K562 treated with DMSO at 1 percent for 24 hours (cell line): ENCODE data around the gene S100PBP. TPM values are rescaled to one million over a fixed set of nuclear protein-coding genes. Genes with fewer than 3 reads are reported as not detected.

Experiments used
- total RNA-seq: library from RNA; unstranded; fragments of 300-600 nt; gene quantifications from 2 replicates; pipeline ENCODE4 v1.2.3, GENCODE V29; 2022; ENCODE audit warnings: low read depth; ENCODE audit not compliant: insufficient read depth

S100PBP gene
- total RNA-seq, result 10.3 and 11.3 TPM in 2 replicates

DNA sequence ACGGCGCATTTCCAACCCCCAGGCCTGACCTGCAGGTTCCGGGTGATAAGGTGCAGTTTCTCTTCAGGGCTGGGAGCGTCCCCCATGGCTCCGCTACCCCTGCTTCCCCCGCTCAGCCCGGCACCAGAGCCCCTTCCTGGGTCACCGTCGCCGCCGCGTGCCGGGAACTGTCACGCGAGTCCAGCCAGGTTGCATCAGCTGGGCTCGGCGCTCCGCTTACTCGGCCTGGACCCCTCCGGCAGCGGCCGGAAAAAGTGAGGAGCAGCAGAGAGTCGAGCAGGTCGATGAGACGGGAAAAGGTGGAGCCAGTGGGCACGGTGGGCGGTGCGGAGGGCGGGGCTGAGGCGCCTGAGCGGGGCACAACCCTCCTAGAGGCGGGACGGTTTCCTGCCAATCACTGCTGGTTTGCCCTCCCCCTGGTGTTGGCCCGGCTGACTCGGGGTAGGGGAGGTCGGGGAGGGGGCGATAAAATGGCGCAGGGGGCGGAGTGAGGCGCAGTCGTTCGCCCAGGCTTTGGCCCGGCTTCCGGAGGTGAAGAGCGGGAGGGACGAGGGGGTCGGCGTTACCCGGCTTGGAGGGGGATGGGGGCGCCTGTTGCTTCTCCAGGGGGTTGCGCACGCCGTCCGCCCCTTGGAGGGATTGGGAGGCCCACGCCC lies at the start of gene S100PBP, which contains the start of gene YARS1:
TSS of gene S100PBP (plus strand) at position 495 of the 656 bp plus-strand sequence. CDS start 8,447 bp downstream, outside the sequence.
TSS of gene YARS1 (minus strand) at position 200 of the 656 bp plus-strand sequence. CDS start at position 86, 114 bp downstream.

DNA sequence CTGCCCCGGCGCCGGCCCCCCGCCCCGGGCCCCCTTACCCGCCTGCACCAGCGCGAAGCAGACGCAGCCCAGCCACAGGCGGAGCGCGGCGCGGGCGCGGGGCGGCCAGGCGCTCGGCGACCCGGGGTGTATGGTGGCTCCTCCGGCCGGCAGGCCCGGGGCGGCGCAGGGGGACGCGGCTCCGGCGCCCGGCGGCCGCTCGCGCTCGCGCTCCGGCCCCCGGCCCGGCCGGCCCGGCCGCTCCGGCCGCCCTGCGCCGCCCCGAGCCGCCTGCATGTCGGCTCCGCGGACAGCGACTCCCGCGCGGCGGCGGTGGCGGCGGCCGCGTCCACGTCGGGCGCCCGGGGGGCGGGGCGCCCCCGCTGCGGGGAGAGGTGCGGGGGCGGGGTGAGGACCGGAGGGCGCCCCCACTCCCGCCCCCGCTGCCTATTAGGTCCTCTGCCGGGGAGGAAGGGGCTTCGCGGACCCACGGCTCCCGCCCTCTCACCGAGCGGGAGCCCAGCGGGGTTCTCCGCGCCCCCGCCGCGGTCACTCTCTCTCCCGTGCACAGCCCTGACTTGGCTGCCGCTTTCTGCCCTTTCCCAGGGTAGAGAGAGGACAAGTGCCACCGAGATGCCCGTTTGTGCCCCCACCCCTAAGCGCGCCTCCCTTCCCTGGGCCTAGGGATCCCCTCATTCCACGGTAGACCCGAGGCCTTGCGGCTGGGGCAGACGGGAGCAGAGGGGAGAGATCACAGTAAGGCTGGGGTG lies 53.3 kb downstream of the S100PBP start, which contains the start of gene FNDC5:
TSS of gene FNDC5 (minus strand) at position 298 of the 749 bp plus-strand sequence.

DNA sequence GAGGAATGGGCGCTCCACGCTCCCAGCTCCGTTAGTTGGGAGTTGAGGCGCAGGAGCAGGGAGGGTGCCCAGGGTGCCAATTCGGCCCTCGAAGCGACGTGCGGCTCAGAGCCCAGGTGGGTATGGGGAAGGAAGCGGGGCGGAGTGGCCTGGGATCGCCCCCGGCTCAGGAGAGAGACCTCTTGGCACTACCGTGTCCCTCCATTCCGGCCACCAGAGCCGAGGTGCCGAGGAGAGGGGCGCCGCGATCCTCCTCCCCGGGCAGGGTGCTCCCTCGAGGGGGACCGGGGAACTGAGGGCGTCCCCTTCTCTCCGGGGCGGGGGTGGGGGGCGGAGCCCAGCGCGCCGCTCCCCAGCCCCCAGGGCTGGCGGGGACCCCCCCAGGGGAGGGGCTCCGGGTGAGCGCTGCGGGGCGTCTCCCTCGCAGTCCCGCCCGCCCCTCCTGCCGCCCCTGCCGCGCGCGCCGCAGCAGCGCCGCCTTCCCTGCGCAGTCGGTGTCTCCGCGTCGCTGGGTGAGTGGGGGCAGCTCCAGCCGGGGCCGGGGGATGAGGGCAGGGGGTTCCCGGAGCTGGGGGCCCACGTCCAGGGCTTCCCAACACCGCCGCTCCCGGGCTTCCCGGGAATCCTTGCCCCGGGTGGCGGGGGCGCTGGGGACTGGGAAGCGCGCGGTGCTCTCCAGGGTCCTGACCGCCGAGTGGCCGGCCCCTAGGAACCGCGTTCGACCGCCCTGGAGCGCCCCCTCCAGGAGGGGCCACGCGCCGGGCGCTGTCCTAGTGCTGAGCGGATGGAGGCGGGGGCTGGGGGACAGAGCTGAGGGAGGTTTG lies 68.8 kb downstream of the S100PBP start, which contains the start of gene HPCA:
TSS of gene HPCA (plus strand) at position 488 of the 824 bp plus-strand sequence. CDS start 2,408 bp downstream, outside the sequence.

DNA sequence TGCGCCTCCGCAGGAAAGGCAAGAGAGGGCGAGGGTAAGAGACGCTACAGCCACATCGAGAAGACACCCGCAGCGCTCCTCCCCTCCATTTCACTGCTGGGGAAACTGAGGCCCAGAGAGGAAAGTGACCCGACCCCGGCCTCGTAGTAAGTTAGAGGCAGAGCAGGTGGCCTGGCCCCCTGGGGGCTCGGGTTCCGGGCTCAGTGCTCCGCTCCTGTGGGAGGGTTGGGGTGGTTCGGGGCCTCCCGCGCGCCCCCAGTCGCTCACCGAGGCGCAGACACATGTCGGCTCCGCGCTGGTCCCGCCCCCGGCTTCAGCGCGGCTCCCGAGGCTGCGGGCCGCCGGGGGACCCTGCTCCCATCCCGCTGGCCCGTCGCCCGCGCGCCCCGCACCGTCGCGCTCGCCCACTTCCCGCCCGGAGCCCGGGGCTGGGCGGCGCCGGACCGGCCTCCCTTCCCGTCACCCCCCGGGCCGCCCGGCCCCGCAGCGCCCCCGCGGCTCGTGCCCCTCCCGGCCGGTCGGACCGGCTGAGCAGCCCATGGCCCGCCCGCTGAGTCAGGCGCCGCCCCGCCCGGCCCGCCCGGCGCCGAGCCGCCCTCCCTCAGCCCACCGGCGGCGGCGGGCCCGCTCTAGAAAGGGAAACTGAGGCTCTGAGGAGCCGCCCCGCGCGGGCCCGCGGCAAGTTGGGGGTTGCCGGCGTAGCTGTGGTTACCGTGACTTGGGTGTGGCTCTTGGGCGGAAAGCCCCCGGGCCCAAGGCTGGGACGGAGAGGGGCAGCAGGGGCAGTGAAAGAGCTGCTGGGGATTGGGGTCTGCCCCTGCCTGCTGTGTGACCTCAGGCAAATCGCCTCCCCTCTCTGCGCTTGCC lies 83.7 kb downstream of the S100PBP start, which contains the start of gene TMEM54:
TSS of gene TMEM54 (minus strand) at position 434 of the 867 bp plus-strand sequence. CDS start at position 283, 151 bp downstream.

Other genes starting within 250 kb of the S100PBP start
- 42.8 and 47.1 TPM in 2 replicates for gene ZBTB8OS, start 167.1 kb upstream of the S100PBP start, total RNA-seq
- gene RBBP4, start 166.4 kb upstream of the S100PBP start, total RNA-seq, result 189 and 217 TPM in 2 replicates
- 0.45 and 1.2 TPM in 2 replicates for gene SYNC, start 114.9 kb upstream of the S100PBP start, total RNA-seq
- 355 and 357 TPM in 2 replicates for gene YARS1, start 295 bp upstream of the S100PBP start, total RNA-seq
- not detected in 2 replicates for gene FNDC5, start 53.3 kb downstream of the S100PBP start, total RNA-seq
- not detected in 2 replicates for gene HPCA, start 68.8 kb downstream of the S100PBP start, total RNA-seq
- gene TMEM54, start 83.7 kb downstream of the S100PBP start, total RNA-seq, result 54.7 and 78.5 TPM in 2 replicates
- gene RNF19B, start 147.2 kb downstream of the S100PBP start, total RNA-seq, result 33.2 and 34.7 TPM in 2 replicates
- gene AK2, start 219.2 kb downstream of the S100PBP start, total RNA-seq, result 175 and 184 TPM in 2 replicates